ENCODE data around the gene SLC37A1. TPM values are rescaled to one million over a fixed set of nuclear protein-coding genes. Genes with fewer than 3 reads are reported as not detected.

The SLC37A1 gene
- total RNA-seq, 1 experiment from 2014 or later, result 15.0 TPM

DNA sequence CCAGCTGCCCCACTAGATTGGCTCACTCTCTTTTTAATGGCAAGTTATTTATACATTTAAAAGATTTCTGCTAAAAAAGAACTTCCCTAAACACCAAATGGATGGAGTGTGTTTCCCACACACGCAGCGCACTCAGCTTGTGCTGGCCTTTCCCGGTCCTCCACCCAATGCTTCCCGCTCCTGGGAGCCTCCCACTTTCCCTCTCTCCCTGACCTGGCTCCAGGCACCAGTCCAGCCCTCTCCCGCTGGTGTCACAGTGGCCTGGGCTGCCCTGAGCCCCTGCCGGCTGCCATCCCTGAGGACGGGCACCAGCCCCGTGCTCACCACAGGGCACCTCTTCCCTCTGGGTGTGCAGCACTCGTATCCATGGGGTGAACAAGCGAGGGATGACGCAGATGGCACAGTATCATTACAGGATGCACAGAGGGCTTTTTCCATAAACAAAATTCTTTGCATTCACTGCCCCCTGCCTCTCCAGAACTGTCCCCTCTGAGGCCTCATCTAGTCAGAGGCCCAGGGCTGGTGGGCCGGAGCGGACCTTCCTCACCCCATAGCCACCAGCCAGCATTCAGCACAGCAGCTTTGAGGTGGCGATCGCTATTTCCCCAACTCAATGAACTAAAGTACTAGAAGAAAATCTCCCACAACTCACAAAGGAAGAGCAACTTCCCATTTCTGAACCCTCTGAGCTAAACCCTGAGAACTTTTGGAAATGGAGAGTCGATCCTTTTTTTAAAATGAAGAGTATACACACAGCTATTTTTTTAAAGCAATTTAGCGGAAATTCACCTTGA, 68.5 kb downstream of the SLC37A1 start:
- no peak overlapping the region for H3K4me2 ChIP-seq (ENCODE audit: low read length)
- intact Hi-C loops (cut with micrococcal nuclease), result no loop called here
- no peak overlapping the region for H3K4me3 ChIP-seq (replicated peaks in 1 of 2; ENCODE audit: low read depth in 1 of 2, low read length in 2 of 2)
- no peaks in the 10 kb centered on the region for H3K4me1 ChIP-seq (ENCODE audit: control insufficient read depth in 1 of 2, insufficient read depth in 2 of 2, low read length in 2 of 2)
- ChIA-PET CTCF (no interaction called here), RAD21 (ENCODE audit: low non-redundant PET in 1 of 2, low total read pairs in 2 of 2, uncharacterized antibody in 2 of 2, unreplicated experiment in 2 of 2) (no interaction called here), POLR2A (no interaction called here)
- no peak overlapping the region for H2AFZ ChIP-seq (ENCODE audit: low read depth, low read length, poor library complexity, severe bottlenecking)
- TF ChIP-seq SP1 (IDR thresholded peaks at IDR 0.05; ENCODE audit: low read depth) (no peak), RAD21 (IDR thresholded peaks at IDR 0.05; ENCODE audit: low read depth) (no peak), POLR2AphosphoS5 (IDR thresholded peaks at IDR 0.05; ENCODE audit: low read depth, low read length) (no peak)
- TF ChIP-seq, protein P1, sequence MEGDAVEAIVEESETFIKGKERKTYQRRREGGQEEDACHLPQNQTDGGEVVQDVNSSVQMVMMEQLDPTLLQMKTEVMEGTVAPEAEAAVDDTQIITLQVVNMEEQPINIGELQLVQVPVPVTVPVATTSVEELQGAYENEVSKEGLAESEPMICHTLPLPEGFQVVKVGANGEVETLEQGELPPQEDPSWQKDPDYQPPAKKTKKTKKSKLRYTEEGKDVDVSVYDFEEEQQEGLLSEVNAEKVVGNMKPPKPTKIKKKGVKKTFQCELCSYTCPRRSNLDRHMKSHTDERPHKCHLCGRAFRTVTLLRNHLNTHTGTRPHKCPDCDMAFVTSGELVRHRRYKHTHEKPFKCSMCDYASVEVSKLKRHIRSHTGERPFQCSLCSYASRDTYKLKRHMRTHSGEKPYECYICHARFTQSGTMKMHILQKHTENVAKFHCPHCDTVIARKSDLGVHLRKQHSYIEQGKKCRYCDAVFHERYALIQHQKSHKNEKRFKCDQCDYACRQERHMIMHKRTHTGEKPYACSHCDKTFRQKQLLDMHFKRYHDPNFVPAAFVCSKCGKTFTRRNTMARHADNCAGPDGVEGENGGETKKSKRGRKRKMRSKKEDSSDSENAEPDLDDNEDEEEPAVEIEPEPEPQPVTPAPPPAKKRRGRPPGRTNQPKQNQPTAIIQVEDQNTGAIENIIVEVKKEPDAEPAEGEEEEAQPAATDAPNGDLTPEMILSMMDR (IDR thresholded peaks at IDR 0.05 in 2 of 3, conservative IDR thresholded peaks at IDR 0.05 in 1 of 3; ENCODE audit: borderline replicate concordance in 1 of 3, insufficient read depth in 1 of 3, low read depth in 2 of 3, low read length in 2 of 3), result no peak
- TF ChIP-seq, protein P2, sequence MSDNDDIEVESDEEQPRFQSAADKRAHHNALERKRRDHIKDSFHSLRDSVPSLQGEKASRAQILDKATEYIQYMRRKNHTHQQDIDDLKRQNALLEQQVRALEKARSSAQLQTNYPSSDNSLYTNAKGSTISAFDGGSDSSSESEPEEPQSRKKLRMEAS (IDR thresholded peaks at IDR 0.05), result no peak
- no peaks in the 10 kb centered on the region for H3K79me2 ChIP-seq (ENCODE audit: insufficient read depth, low read length)
- H3K27me3 ChIP-seq (ENCODE audit: insufficient read depth, low read length), result no peaks in the 10 kb centered on the region
- no peaks in the 10 kb centered on the region for H4K20me1 ChIP-seq (ENCODE audit: insufficient read depth)
- no peaks in the 10 kb centered on the region for H3K36me3 ChIP-seq (ENCODE audit: control insufficient read depth in 1 of 2, insufficient read depth in 2 of 2, low read length in 2 of 2)
- ATAC-seq, result no peak
- no TSS peak for BruUV-seq (replicated peaks)
- no peak overlapping the region for H3K27ac ChIP-seq (ENCODE audit: low read depth, low read length)
- no peaks in the 10 kb centered on the region for H3K9me2 ChIP-seq (ENCODE audit: insufficient read depth)
- H3K9me3 ChIP-seq (ENCODE audit: control insufficient read depth in 1 of 2, insufficient read depth in 1 of 2, low read depth in 1 of 2, low read length in 2 of 2), result no peaks in the 10 kb centered on the region
- H3K9ac ChIP-seq (ENCODE audit: low read length), result no peak overlapping the region
- DNase-seq (ENCODE audit: low read depth, low spot score), result no peak

Data from HCT116 (cell line).